Fibroblast of skin of right quadriceps (primary cell): ENCODE results near the gene TACR2.

Experiments used
- DNase-seq: peaks from one replicate; pipeline ENCODE4 v3.0.0-alpha.2; 2013

Gene TACR2

GRCh38 chr10:69418052-69418752 is 1.5 kb upstream of the TACR2 start:
- DNase-seq = no peak

GRCh38 chr10:69417542-69417941 is 824 bp upstream of the TACR2 start:
- no peak for DNase-seq

GRCh38 chr10:69415951-69416350 is 767 bp downstream of the TACR2 start:
- DNase-seq = no peak

GRCh38 chr10:69415049-69415448 is 1.7 kb downstream of the TACR2 start:
- no peak for DNase-seq

GRCh38 chr10:69414036-69415018 is 2.4 kb downstream of the TACR2 start:
- no peak for DNase-seq

GRCh38 chr10:69413221-69413865 is 3.4 kb downstream of the TACR2 start:
- DNase-seq = peak; percentile 68

- no peak for DNase-seq
These were observed 4.4 kb downstream of the TACR2 start for GRCh38 chr10:69412232-69412790.

GRCh38 chr10:69411476-69411875 is 5.2 kb downstream of the TACR2 start:
- no peak for DNase-seq

- no peak for DNase-seq
These were observed 6.2 kb downstream of the TACR2 start for GRCh38 chr10:69410487-69410886.

- DNase-seq = peak; percentile 40
These were observed 6.8 kb downstream of the TACR2 start for GRCh38 chr10:69409968-69410367.

GRCh38 chr10:69409176-69409495 is 7.6 kb downstream of the TACR2 start:
- DNase-seq = no peak

- DNase-seq = peak; percentile 93
These were observed 8.2 kb downstream of the TACR2 start for GRCh38 chr10:69408318-69409175.

- DNase-seq = no peak
These were observed 9.0 kb downstream of the TACR2 start for GRCh38 chr10:69407621-69408301.

GRCh38 chr10:69406816-69407580 is 9.7 kb downstream of the TACR2 start:
- DNase-seq = no peak

- DNase-seq = no peak
These were observed 10.4 kb downstream of the TACR2 start for GRCh38 chr10:69406302-69406811.

- DNase-seq = no peak
These were observed 11.5 kb downstream of the TACR2 start for GRCh38 chr10:69405221-69405620.

GRCh38 chr10:69404786-69405185 is 11.9 kb downstream of the TACR2 start:
- DNase-seq = no peak

- DNase-seq = peak; percentile 39
These were observed 13.2 kb downstream of the TACR2 start for GRCh38 chr10:69403519-69403918.

- DNase-seq = no peak
These were observed 13.7 kb downstream of the TACR2 start for GRCh38 chr10:69403066-69403465.

- no peak for DNase-seq
These were observed 14.3 kb downstream of the TACR2 start for GRCh38 chr10:69402386-69402785.

- DNase-seq = no peak
These were observed 15.3 kb downstream of the TACR2 start for GRCh38 chr10:69401416-69401815.
